Erythroblast (primary cell): ENCODE measurements around the gene PICALM.
A peak's percentile ranks its signal among the peaks of the same experiment; 100 is the strongest.
"Not testable (repeated sequence)": the region's sequence is repeated elsewhere in the genome, so short reads cannot be mapped to it uniquely, and the experiment has no call there.

Experiments used
- DNase-seq, 2 experiments: peaks; one replicate each; lab custom pipeline; 2025; lab: John Stamatoyannopoulos, UW
- GATA1 ChIP-seq: IDR thresholded peaks from 2 replicates; pipeline ENCODE4 v1.6.1; 2011; ENCODE audit warnings: low read depth, mild to moderate bottlenecking, control low read depth, low read length, moderate library complexity
- POLR2A ChIP-seq: IDR thresholded peaks from 2 replicates; pipeline ENCODE4 v1.6.1; 2011; ENCODE audit warnings: mild to moderate bottlenecking, low read length

Gene PICALM

GRCh38 chr11:85961130-85961529, 107.8 kb downstream of the PICALM start:
- DNase-seq, result no peak
- TF ChIP-seq GATA1, result no peak
- TF ChIP-seq POLR2A, result no peak

GRCh38 chr11:85960678-85961077, 108.2 kb downstream of the PICALM start:
- no peak for DNase-seq
- TF ChIP-seq POLR2A (no peak), GATA1 (no peak)

- DNase-seq, result no peak
- TF ChIP-seq GATA1 (no peak), POLR2A (no peak)
These were observed 113.4 kb downstream of the PICALM start for GRCh38 chr11:85955531-85955930.

GRCh38 chr11:85953491-85954143, 115.3 kb downstream of the PICALM start:
- DNase-seq, result no peak
- TF ChIP-seq POLR2A, result no peak
- no peak for TF ChIP-seq GATA1

GRCh38 chr11:85952108-85952485, 116.8 kb downstream of the PICALM start:
- DNase-seq, result not testable (repeated sequence)

- peak; percentile 2 for TF ChIP-seq POLR2A
- TF ChIP-seq GATA1, result no peak
These were observed 117.3 kb downstream of the PICALM start for GRCh38 chr11:85951428-85952107.

GRCh38 chr11:85951049-85951405, 117.9 kb downstream of the PICALM start:
- TF ChIP-seq POLR2A (peak; percentile 26), GATA1 (no peak)
- DNase-seq, result no peak

More at GRCh38 chr11:85951428-85952107, 117.3 kb downstream of the PICALM start:
- peak in 1 of 2 experiments; percentile 52 for DNase-seq

- peak in 1 of 2 experiments; percentile 52 for DNase-seq
- TF ChIP-seq POLR2A, result no peak
- TF ChIP-seq GATA1, result no peak
These were observed 118.4 kb downstream of the PICALM start for GRCh38 chr11:85950317-85951048.

GRCh38 chr11:85949798-85950197, 119.1 kb downstream of the PICALM start:
- no peak for TF ChIP-seq GATA1
- no peak for TF ChIP-seq POLR2A

GRCh38 chr11:85948884-85949283, 120.0 kb downstream of the PICALM start:
- TF ChIP-seq POLR2A (no peak), GATA1 (no peak)
- no peak for DNase-seq

More at GRCh38 chr11:85949798-85950197, 119.1 kb downstream of the PICALM start:
- no peak for DNase-seq

- TF ChIP-seq GATA1 (no peak), POLR2A (no peak)
- no peak for DNase-seq
These were observed 121.2 kb downstream of the PICALM start for GRCh38 chr11:85947431-85948272.

- DNase-seq, result no peak
- no peak for TF ChIP-seq POLR2A
- no peak for TF ChIP-seq GATA1
These were observed 122.7 kb downstream of the PICALM start for GRCh38 chr11:85946221-85946620.

GRCh38 chr11:85945788-85946187, 123.1 kb downstream of the PICALM start:
- no peak for DNase-seq
- TF ChIP-seq POLR2A (no peak), GATA1 (no peak)
